Mucosa of rectum (tissue), 2 donors: ENCODE measurements around the gene F2.

Experiments
- H3K27ac ChIP-seq, 2 donors: one replicate each; pipeline ENCODE4 v1.7.0; 2013; ENCODE audit warnings: inconsistent platforms in 2 of 2, low read depth in 2 of 2, low read length in 2 of 2
- H3K27me3 ChIP-seq, 2 donors: one replicate each; pipeline ENCODE4 v1.7.0; 2013; ENCODE audit warnings: low read length in 2 of 2; ENCODE audit not compliant: control insufficient read depth in 2 of 2, insufficient read depth in 2 of 2
- H3K36me3 ChIP-seq, 2 donors: one replicate each; pipeline ENCODE4 v1.7.0; 2013; ENCODE audit warnings: low read length in 2 of 2; ENCODE audit not compliant: control insufficient read depth in 2 of 2, insufficient read depth in 2 of 2
- H3K4me1 ChIP-seq, 2 donors: one replicate each; pipeline ENCODE4 v1.7.0; 2013; ENCODE audit warnings: low read length in 2 of 2, mild to moderate bottlenecking in 1 of 2; ENCODE audit not compliant: control insufficient read depth in 2 of 2, insufficient read depth in 2 of 2
- H3K4me3 ChIP-seq, 2 donors: one replicate each; pipeline ENCODE4 v1.7.0; 2013; ENCODE audit warnings: low read length in 2 of 2
- H3K9ac ChIP-seq, 2 donors: one replicate each; pipeline ENCODE4 v1.7.0; 2013; ENCODE audit warnings: low read length in 2 of 2, low read depth in 1 of 2, mild to moderate bottlenecking in 1 of 2
- H3K9me3 ChIP-seq, 2 donors: one replicate each; pipeline ENCODE4 v1.7.0; 2013; ENCODE audit warnings: low read length in 2 of 2; ENCODE audit not compliant: control insufficient read depth in 2 of 2
- donor health status: healthy.
- donor health status: Normal muscosa, but diverticular disease.

F2 gene

DNA sequence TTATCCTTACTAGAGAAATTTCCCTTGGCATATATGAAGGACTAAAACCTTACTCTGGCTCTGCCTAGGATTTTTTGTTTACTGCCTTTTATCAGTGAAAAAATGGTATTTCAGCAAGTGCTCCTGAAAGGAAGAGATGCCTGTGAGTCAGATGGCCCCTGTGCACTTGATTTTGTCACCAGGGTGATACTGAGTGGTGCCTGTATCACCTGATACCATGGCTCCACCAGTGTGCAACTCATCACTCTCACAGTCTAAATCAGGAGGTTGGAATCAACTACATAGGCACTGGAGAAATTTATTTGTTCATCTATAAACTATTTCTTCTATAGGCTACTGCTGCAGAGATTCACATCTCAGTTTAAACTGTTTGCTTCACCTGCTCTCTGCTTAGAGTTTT is 43.2 kb downstream of the F2 start:
- no peaks in the 10 kb centered on the region for H3K4me1 ChIP-seq
- H3K9ac ChIP-seq = no peak overlapping the region
- H3K27ac ChIP-seq = no peak overlapping the region
- no peaks in the 10 kb centered on the region for H3K27me3 ChIP-seq
- H3K9me3 ChIP-seq = no peaks in the 10 kb centered on the region
- H3K36me3 ChIP-seq = peaks cover 49 to 53% of the 10 kb centered on the region in 2 donors
- H3K4me3 ChIP-seq = no peak overlapping the region

DNA sequence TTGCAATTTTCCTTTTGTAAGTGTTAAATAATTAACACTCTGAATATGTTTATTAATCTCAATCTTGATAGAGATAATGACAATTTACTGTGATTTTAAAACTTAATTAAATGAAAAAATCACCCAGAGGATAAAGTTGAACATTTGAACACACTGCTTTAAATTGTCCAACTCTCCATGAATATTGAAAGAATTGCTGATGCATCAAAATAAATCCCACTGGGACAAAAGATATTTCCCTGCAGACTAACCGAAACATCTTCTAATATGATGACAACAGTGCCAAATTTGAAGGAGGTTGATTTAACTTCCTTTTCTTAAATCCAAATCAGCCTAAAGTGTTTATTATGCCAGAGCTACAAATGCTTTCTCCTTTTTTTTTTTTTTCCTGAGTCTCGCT is 47.6 kb downstream of the F2 start:
- H3K27me3 ChIP-seq = no peaks in the 10 kb centered on the region
- H3K9ac ChIP-seq = no peak overlapping the region
- no peak overlapping the region for H3K4me3 ChIP-seq
- H3K36me3 ChIP-seq = peaks cover 38 to 50% of the 10 kb centered on the region in 2 donors
- no peak overlapping the region for H3K27ac ChIP-seq
- H3K4me1 ChIP-seq = no peaks in the 10 kb centered on the region
- H3K9me3 ChIP-seq = no peaks in the 10 kb centered on the region

DNA sequence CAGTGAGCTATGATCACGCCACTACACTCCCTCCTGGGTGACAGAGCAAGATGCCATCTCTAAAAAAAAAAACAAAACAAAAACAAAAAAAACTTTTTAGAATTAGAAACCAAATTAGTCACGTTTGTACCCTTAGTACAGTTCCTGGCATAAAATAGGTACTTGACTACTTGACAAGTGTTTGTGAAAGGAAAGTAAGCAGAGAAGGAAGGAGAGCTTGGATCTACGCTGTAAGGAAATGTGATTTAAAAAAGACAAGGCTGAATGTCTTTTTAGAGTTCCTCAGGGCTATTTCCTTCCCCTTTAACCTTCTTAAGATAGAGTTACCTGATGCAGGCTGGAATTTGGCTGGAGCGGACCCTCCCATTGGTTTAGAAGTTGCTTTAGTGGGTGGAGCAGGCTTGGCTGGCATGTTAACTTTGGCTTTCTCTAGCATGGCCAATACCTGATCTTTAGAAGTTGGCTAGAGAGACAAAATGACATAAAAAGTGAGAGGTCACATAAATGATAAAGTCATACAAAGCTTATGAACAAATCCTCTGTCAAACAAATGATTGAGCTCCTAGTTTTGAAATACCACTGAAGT is 50.7 kb downstream of the F2 start:
- Histone ChIP-seq H3K4me3 (no peak overlapping the region), H3K36me3 (peaks cover 24 to 34% of the 10 kb centered on the region in 2 donors), H3K27me3 (no peaks in the 10 kb centered on the region), H3K9me3 (no peaks in the 10 kb centered on the region), H3K4me1 (no peaks in the 10 kb centered on the region), H3K9ac (no peak overlapping the region), H3K27ac (no peak overlapping the region)

DNA sequence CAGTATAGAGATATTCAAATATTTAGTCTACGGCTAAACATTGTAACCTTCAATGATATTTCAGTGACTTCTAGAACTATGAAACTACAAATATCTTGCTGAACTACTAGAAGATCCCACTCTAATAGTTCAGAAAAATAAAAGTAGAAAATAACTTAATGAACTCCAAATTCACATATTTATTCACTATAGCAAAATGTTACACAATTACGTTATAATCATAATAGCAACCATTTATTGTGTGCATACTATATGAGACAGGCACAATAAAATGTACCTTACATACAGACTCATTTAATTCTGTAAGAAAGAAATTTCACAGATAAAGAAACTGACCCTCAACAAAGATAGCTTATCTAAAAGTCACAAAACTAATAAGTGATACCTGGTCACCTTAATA is 57.9 kb downstream of the F2 start:
- Histone ChIP-seq H3K9me3 (no peaks in the 10 kb centered on the region), H3K4me1 (no peaks in the 10 kb centered on the region), H3K27ac (no peak overlapping the region), H3K4me3 (no peak overlapping the region), H3K36me3 (peaks cover 44 to 48% of the 10 kb centered on the region in 2 donors), H3K9ac (no peak overlapping the region), H3K27me3 (no peaks in the 10 kb centered on the region)

DNA sequence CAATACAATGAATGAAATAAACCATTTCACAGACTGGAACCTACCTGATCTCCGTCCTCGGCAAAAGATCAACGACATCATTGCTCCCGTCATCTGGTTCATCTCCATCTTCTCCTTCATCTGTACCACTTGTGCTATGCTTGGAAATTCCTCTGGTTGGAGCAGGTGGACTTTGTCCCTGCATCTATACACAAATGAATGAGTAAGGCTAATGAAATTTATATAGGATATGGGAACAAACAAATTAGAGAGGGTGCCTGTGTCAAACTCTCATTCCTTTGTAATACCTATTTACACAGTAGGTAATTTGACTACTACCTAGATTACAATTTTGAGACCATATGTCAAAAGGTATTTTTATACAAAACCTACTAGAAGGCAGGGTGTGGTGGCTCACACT is 59.4 kb downstream of the F2 start:
- Histone ChIP-seq H3K4me1 (no peaks in the 10 kb centered on the region), H3K27ac (no peak overlapping the region), H3K4me3 (no peak overlapping the region), H3K9me3 (no peaks in the 10 kb centered on the region), H3K9ac (no peak overlapping the region), H3K27me3 (no peaks in the 10 kb centered on the region), H3K36me3 (peaks cover 41 to 56% of the 10 kb centered on the region in 2 donors)
